Measurements from ENCODE around the gene ADPRHL1.

DNA sequence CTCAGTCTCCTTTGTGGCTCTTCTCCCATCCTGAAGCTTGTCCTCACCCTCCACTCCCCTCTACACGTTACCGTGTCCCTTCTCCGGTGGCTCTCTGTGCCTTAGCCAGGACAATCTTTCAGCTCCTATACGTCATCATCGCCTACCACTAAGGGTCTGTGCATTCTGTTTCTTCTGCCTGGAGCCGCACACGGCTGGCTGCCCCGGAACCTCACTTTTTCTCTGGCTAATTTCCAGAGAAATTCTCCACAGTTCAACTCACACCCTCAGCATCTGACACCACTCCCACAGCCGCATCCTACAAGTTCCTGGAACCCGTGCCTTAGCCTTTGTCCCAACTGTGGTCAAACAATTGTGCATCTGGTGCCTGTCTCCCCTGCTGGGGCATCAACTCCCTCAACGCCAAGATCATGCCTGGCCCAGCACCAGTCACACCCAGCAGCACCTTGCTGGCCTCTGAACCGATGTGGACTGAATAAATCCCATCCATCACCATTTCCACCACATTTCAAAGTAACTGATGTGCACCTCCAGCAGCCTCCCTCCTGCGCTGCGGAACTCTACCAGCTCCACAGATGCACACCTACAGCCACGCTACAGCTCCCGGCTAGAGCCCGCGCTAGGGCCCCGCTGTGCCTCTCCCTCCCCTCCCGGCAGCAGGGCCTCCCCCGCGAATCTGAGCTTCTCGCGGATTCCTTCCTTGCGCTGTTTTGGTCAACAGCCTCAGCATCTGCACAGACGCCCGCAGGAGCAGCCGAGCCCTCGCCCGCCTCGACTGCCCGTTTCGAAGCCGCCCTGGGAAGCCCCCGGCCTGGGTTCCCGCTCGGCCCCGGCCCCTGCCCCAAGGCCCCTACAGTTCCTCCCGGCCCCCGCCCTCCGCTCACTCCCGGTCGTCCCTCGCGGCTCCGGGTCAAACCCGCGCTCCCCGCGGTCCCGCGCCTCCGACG, 36.5 kb upstream of the ADPRHL1 start:
- TF ChIP-seq, protein P1, sequence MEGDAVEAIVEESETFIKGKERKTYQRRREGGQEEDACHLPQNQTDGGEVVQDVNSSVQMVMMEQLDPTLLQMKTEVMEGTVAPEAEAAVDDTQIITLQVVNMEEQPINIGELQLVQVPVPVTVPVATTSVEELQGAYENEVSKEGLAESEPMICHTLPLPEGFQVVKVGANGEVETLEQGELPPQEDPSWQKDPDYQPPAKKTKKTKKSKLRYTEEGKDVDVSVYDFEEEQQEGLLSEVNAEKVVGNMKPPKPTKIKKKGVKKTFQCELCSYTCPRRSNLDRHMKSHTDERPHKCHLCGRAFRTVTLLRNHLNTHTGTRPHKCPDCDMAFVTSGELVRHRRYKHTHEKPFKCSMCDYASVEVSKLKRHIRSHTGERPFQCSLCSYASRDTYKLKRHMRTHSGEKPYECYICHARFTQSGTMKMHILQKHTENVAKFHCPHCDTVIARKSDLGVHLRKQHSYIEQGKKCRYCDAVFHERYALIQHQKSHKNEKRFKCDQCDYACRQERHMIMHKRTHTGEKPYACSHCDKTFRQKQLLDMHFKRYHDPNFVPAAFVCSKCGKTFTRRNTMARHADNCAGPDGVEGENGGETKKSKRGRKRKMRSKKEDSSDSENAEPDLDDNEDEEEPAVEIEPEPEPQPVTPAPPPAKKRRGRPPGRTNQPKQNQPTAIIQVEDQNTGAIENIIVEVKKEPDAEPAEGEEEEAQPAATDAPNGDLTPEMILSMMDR (IDR thresholded peaks at IDR 0.05) = no peak
- no peak for TF ChIP-seq POLR2A (IDR thresholded peaks at IDR 0.05)
- no peak for TF ChIP-seq EP300 (IDR thresholded peaks at IDR 0.05)
- TF ChIP-seq POLR2AphosphoS5 (IDR thresholded peaks at IDR 0.05) = no peak

Data from sigmoid colon (tissue), 4 donors.